Ishikawa (cell line): ENCODE measurements around the gene TKTL1.

Experiments used
- CEBPB ChIP-seq: IDR thresholded peaks from 2 replicates; pipeline ENCODE4 v1.6.1; 2012
- CREB1 ChIP-seq: IDR thresholded peaks from 2 replicates; pipeline ENCODE4 v1.6.1; 2012; ENCODE audit warnings: low read depth
- EP300 ChIP-seq: IDR thresholded peaks from 2 replicates; pipeline ENCODE4 v1.6.1; 2012; ENCODE audit warnings: borderline replicate concordance
- FOXM1 ChIP-seq: IDR thresholded peaks from 2 replicates; pipeline ENCODE4 v1.6.1; 2012; ENCODE audit warnings: low read depth, borderline replicate concordance
- MAX ChIP-seq: IDR thresholded peaks from 2 replicates; pipeline ENCODE4 v1.6.1; 2012
- NFIC ChIP-seq: IDR thresholded peaks from 2 replicates; pipeline ENCODE4 v1.6.1; 2012
- REST ChIP-seq: IDR thresholded peaks from 2 replicates; pipeline ENCODE4 v1.6.1; 2012; ENCODE audit warnings: low read depth, mild to moderate bottlenecking
- TAF1 ChIP-seq: IDR thresholded peaks from 2 replicates; pipeline ENCODE4 v1.6.1; 2012; ENCODE audit warnings: low read depth, mild to moderate bottlenecking
- TCF12 ChIP-seq: IDR thresholded peaks from 2 replicates; pipeline ENCODE4 v1.6.1; 2012; ENCODE audit warnings: low read depth
- TEAD4 ChIP-seq: IDR thresholded peaks from 2 replicates; pipeline ENCODE4 v1.6.1; 2012
- YY1 ChIP-seq: IDR thresholded peaks from 2 replicates; pipeline ENCODE4 v1.6.1; 2012; ENCODE audit warnings: low read depth

DNA sequence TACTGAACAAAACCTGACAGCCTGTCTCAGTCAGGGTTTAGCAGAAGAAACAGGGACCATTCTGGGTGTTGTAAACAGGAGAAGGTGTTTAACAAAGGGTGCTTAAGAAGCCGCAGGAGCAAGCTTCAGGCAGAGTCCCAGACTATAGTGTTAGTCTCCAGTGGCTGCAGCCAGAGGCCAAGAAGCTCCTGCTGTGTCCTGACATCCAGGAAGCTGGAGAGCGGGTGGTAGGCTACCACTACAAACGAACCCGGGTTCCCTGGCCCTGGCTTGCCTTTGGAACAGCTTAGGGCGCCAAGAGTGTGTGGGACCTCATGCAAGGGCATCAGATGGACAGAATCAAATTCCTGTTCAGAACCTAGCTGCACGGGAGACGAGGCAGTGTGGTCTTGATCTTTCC lies 27.9 kb downstream of the TKTL1 start:
- no peak for TF ChIP-seq EP300
- no peak for TF ChIP-seq TAF1
- no peak for TF ChIP-seq TCF12
- TF ChIP-seq CEBPB, result no peak
- TF ChIP-seq MAX, result no peak
- no peak for TF ChIP-seq CREB1
- TF ChIP-seq REST, result no peak
- no peak for TF ChIP-seq YY1
- TF ChIP-seq TEAD4, result no peak
- TF ChIP-seq FOXM1, result no peak
- TF ChIP-seq NFIC, result no peak
